Caco-2 (cell line): ENCODE data around the gene IP6K3. TPM values are rescaled to one million over a fixed set of nuclear protein-coding genes. Genes with fewer than 3 reads are reported as not detected.

Experiments
- BruUV-seq: library from RNA; stranded (reverse); fragments of 400-500 nt; replicated peaks from 2 replicates; lab custom pipeline; 2021; lab: Mats Ljungman, UMichigan
- CTCF ChIA-PET: fragments of 300-600 bp; sonication (Branson Sonifier 250); formaldehyde crosslinking; loops from one replicate; lab custom pipeline; 2022; ENCODE audit warnings: antibody characterized with exemption; lab: Charles Lee
- POLR2A ChIA-PET: fragments of 300-600 bp; sonication (Branson Sonifier 250); formaldehyde crosslinking; loops from one replicate; lab custom pipeline; 2022; ENCODE audit warnings: antibody characterized with exemption; lab: Charles Lee
- DNase-seq, 2 experiments: peaks; one replicate each; pipeline versions ENCODE4 v3.0.0 to v3.0.0-alpha.2; 2020 to 2022
- H3K27me3 ChIP-seq: replicated peaks from 2 replicates; pipeline ENCODE4 v1.6.0; 2011; ENCODE audit warnings: low read length; ENCODE audit not compliant: control insufficient read depth, insufficient read depth
- H3K36me3 ChIP-seq: 2 replicates; pipeline ENCODE4 v1.5.1; 2011; ENCODE audit warnings: low read length; ENCODE audit not compliant: control insufficient read depth, insufficient read depth
- H3K4me1 ChIP-seq: fragments of 250-450 bp; sonication (Bioruptor Pico); 2 replicates; pipeline ENCODE4 v1.5.1; 2020; ENCODE audit warnings: mild to moderate bottlenecking
- H3K4me3 ChIP-seq: 2 replicates; pipeline ENCODE4 v1.5.1; 2011; ENCODE audit warnings: low read depth, mild to moderate bottlenecking, control low read depth, low read length
- H3K9me3 ChIP-seq: fragments of 250-450 bp; sonication (Bioruptor Pico); 2 replicates; pipeline ENCODE4 v1.5.1; 2020; ENCODE audit warnings: mild to moderate bottlenecking, moderate library complexity
- H3K27ac Mint-ChIP-seq: one replicate; pipeline ENCODE4 v1.8.0; 2022; ENCODE audit warnings: mixed read lengths; ENCODE audit not compliant: unreplicated experiment
- H3K27me3 Mint-ChIP-seq: one replicate; pipeline ENCODE4 v1.8.0; 2022; ENCODE audit warnings: mixed read lengths; ENCODE audit not compliant: insufficient read depth, unreplicated experiment
- H3K36me3 Mint-ChIP-seq: one replicate; pipeline ENCODE4 v1.8.0; 2022; ENCODE audit warnings: mild to moderate bottlenecking, mixed read lengths; ENCODE audit not compliant: insufficient read depth, unreplicated experiment
- H3K4me1 Mint-ChIP-seq: one replicate; pipeline ENCODE4 v1.8.0; 2022; ENCODE audit warnings: low read depth, mixed read lengths; ENCODE audit not compliant: unreplicated experiment
- H3K4me3 Mint-ChIP-seq: one replicate; pipeline ENCODE4 v1.8.0; 2022; ENCODE audit warnings: mild to moderate bottlenecking, moderate library complexity, mixed read lengths; ENCODE audit not compliant: unreplicated experiment
- H3K9me3 Mint-ChIP-seq: one replicate; pipeline ENCODE4 v1.8.0; 2022; ENCODE audit warnings: mixed read lengths; ENCODE audit not compliant: unreplicated experiment
- CTCF ChIP-seq, 2 experiments: fragments of 200-600 bp in 1 of 2; IDR thresholded peaks; 1 replicate in 1 of 2; 2 replicates in 1 of 2; pipeline versions ENCODE4 v1.5.1 to v1.8.0; 2011 to 2022; ENCODE audit warnings: antibody characterized with exemption in 1 of 2, control low read depth in 1 of 2, inconsistent platforms in 1 of 2, low read depth in 1 of 2, low read length in 1 of 2, mild to moderate bottlenecking in 1 of 2, moderate library complexity in 1 of 2; ENCODE audit not compliant: insufficient read depth in 1 of 2, severe bottlenecking in 1 of 2, unreplicated experiment in 1 of 2
- intact Hi-C: fragments of 100-400 bp; cut with micrococcal nuclease; formaldehyde crosslinking; loops from one replicate; pipeline ENCODE4 v1.10.0; 2022; ENCODE audit not compliant: unreplicated experiment
- total RNA-seq: library from RNA; stranded (reverse); gene quantifications from 2 replicates; pipeline ENCODE4 v1.2.3, GENCODE V29; 2022

IP6K3 gene
- total RNA-seq, 1 experiment from 2014 or later = 0.45 TPM

DNA sequence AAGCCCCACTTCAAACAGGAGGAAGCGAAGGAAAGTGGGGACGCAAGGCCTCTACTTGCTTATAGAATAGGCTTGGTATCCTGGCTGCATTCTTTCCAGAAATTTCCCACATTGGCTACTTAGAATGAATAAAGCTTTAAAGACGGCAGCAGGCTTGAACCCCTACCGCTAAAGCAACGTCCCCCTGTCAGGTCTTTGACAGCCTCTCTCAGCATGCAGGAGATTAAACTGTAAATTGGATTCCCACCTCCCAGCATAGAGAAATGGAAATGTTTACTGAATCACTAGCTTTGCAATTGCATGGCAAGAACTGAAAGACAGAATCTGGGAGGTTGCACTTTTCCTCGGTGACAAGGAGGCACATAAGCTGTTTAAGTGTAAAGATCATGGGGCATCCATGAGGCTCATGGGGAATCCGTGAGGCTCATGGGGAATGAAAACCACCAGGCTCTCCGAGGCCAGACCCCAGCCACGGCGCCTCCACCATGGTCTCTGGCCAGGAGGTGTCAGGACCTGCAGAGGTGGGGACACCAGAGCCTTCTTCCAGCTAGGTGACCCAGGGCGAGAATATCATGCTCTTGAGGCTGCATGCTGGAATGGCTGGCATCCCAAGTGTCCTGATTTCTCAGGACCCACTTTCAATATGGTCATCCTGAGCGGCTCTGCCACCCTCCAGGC, 31.9 kb upstream of the IP6K3 start:
- Mint-ChIP-seq H3K36me3 (peaks cover 60% of the 10 kb centered on the region), H3K4me1 (peaks cover 7% of the 10 kb centered on the region), H3K4me3 (no peak overlapping the region), H3K9me3 (no peaks in the 10 kb centered on the region), H3K27ac (no peak overlapping the region), H3K27me3 (no peaks in the 10 kb centered on the region)
- ChIA-PET POLR2A (interaction anchor here (0.6 kb wide), 1 partner anchor 67 kb away, joined by 3 read pairs; the partner anchor contains the start of gene UQCC2), CTCF (interaction anchor here (0.6 to 1.0 kb wide), 2 partner anchors 56 to 248 kb away, joined by 3 read pairs; no protein-coding TSS in a partner anchor)
- intact Hi-C loops = no loop called here
- no peak for DNase-seq
- Histone ChIP-seq H3K9me3 (no peaks in the 10 kb centered on the region), H3K36me3 (peaks cover 3% of the 10 kb centered on the region), H3K27me3 (no peaks in the 10 kb centered on the region), H3K4me1 (peaks cover 5% of the 10 kb centered on the region; the same call in 1 of the 2 replicates), H3K4me3 (no peak overlapping the region)
- no TSS peak for BruUV-seq
- no peak for TF ChIP-seq CTCF (IDR thresholded peaks at IDR 0.05; ENCODE audit: insufficient read depth in 1 of 2, low read depth in 1 of 2, low read length in 1 of 2, severe bottlenecking in 1 of 2, unreplicated experiment in 1 of 2)

- H3K4me1 ChIP-seq = peaks cover 5% of the 10 kb centered on the region; the same call in 1 of the 2 replicates
- ChIA-PET CTCF (no interaction called here), POLR2A (interaction anchor here (0.6 kb wide), 1 partner anchor 66 kb away, joined by 3 read pairs; the partner anchor contains the start of gene UQCC2)
- DNase-seq = no peak
- H3K36me3 ChIP-seq = peaks cover 4% of the 10 kb centered on the region
- H3K36me3 Mint-ChIP-seq = peaks cover 55% of the 10 kb centered on the region
- no peaks in the 10 kb centered on the region for H3K27me3 Mint-ChIP-seq
- H3K4me1 Mint-ChIP-seq = peaks cover 7% of the 10 kb centered on the region
- H3K9me3 ChIP-seq = no peaks in the 10 kb centered on the region
- no peak for TF ChIP-seq CTCF (IDR thresholded peaks at IDR 0.05; ENCODE audit: insufficient read depth in 1 of 2, low read depth in 1 of 2, low read length in 1 of 2, severe bottlenecking in 1 of 2, unreplicated experiment in 1 of 2)
- no TSS peak for BruUV-seq
- no peaks in the 10 kb centered on the region for H3K9me3 Mint-ChIP-seq
- no peaks in the 10 kb centered on the region for H3K27me3 ChIP-seq
- no peak overlapping the region for H3K4me3 ChIP-seq
- intact Hi-C loops = no loop called here
- no peak overlapping the region for H3K27ac Mint-ChIP-seq
- no peak overlapping the region for H3K4me3 Mint-ChIP-seq
Measured at GRCh38 chr6:33777398-33778388, 31.0 kb upstream of the IP6K3 start.

DNA sequence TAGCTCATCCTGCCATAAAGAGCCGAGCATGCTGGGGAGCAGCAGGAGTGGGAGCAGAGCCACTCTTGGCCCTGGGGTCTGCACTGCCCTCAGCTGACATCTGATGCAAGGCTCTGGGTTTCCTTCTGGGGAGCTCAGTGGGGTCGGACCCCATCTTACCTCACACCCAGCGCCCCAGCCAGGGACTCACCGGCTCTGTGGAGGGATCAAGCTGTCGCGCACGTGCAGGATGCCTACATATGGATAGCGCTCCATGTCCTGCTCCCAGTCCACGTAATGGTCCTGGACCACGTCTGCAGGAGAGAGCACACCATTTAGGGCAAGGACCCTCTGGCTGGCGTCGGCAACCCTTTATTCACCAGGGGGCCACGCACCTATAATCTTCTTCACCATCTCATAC, 30.1 kb upstream of the IP6K3 start:
- no peak overlapping the region for H3K4me3 Mint-ChIP-seq
- H3K9me3 Mint-ChIP-seq = no peaks in the 10 kb centered on the region
- Histone ChIP-seq H3K9me3 (no peaks in the 10 kb centered on the region), H3K27me3 (no peaks in the 10 kb centered on the region), H3K4me1 (peaks cover 3% of the 10 kb centered on the region; the same call in 1 of the 2 replicates), H3K36me3 (peaks cover 4% of the 10 kb centered on the region), H3K4me3 (no peak overlapping the region)
- no peaks in the 10 kb centered on the region for H3K4me1 Mint-ChIP-seq
- no peaks in the 10 kb centered on the region for H3K27me3 Mint-ChIP-seq
- H3K36me3 Mint-ChIP-seq = peaks cover 53% of the 10 kb centered on the region
- no peak overlapping the region for H3K27ac Mint-ChIP-seq
- TF ChIP-seq CTCF (IDR thresholded peaks at IDR 0.05; ENCODE audit: insufficient read depth in 1 of 2, low read depth in 1 of 2, low read length in 1 of 2, severe bottlenecking in 1 of 2, unreplicated experiment in 1 of 2) = no peak
- CTCF ChIA-PET = no interaction called here
- intact Hi-C loops = no loop called here
- no TSS peak for BruUV-seq
- POLR2A ChIA-PET = no interaction called here
- DNase-seq = no peak
